Skin epidermis (tissue), 12 donors: ENCODE measurements around the gene COMMD3.
A peak's percentile ranks its signal among the peaks of the same experiment; 100 is the strongest.

Experiments
- H3K27ac ChIP-seq, 21 experiments: fragments of 200-600 bp; sonication (generic) in 11 of 21; one replicate each; pipeline ENCODE4 v1.5.0; 2020; ENCODE audit warnings: mild to moderate bottlenecking in 3 of 21, inconsistent platforms in 2 of 21, moderate library complexity in 2 of 21
- H3K4me3 ChIP-seq, 7 experiments: fragments of 200-600 bp; sonication (generic) in 2 of 7; one replicate each; pipeline ENCODE4 v1.5.0; 2020; ENCODE audit warnings: inconsistent platforms in 2 of 7, mild to moderate bottlenecking in 2 of 7, moderate library complexity in 1 of 7

The COMMD3 gene

GRCh38 chr10:22334414-22335172 is 18.4 kb downstream of the COMMD3 start:
- Histone ChIP-seq H3K4me3 (peak overlapping the region; percentile 28 to 46 (median 36)), H3K27ac (peak overlapping the region in 7 of 21 experiments; percentile 8 to 61 (median 18))

GRCh38 chr10:22335173-22335933 is 19.2 kb downstream of the COMMD3 start:
- Histone ChIP-seq H3K4me3 (peak overlapping the region; percentile 28 to 46 (median 36)), H3K27ac (peak overlapping the region in 9 of 21 experiments; percentile 4 to 61 (median 17))

DNA sequence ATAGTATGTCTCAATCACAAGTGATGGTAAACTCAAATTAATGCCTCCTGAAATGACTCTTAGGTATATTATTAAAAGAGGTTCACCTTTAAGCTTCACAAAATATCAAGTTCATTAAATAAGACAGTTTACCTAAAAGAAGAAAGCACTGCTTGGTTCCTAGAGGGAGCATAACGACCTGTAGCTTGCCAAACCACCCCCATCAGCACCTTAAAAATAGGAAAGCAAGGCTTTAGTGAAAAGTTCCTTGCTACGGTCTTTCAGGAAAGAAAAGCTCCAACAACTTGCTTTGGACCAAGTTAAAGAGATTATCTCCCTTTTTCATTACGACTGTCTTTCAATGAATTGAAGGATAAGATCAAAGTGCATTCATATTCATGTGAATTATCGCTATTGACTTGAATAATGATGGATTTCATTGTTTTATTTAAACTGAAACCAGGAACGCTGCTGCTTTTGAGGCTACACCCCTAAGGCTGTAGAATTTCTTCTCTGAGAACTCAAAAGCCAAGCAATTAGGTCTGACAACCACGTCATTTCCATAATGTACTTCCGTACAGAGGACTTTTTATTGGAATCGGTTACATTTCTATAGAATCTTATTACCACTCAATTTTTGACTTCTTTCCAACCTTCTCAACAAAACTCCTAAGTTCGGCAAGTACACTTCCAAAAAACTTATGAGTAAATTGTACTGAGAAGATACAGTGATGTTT is 22.2 kb downstream of the COMMD3 start:
- H3K4me3 ChIP-seq: no peak overlapping the region
- H3K27ac ChIP-seq: no peak overlapping the region

GRCh38 chr10:22338931-22339330 is 22.7 kb downstream of the COMMD3 start:
- Histone ChIP-seq H3K27ac (no peak overlapping the region), H3K4me3 (no peak overlapping the region)

DNA sequence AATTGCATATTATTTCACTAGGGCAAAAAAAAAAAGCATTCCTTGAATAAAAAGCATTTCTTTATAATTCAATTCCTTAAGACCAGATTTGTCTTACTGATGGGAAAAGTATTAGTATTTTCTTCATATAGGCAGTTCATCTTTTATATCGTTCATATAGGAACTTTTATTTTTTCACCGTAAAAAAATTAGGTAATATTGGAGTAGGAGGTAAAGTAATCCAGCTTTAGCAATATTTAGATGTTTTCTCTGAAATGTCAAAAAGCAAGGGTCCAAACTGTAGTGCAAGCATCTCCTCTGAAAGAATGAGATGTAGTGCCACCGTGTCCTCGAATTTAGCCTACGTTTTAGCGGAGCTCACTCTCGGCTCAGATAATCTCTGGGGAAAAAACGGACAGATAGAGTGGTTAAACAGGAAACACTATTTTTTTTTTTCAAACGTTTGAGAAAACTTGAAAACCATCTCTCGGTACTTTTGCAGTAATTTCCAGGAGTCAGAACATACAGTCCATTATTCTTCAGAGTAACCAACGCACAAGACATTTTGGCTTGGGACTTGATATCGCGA is 23.7 kb downstream of the COMMD3 start:
- Histone ChIP-seq H3K27ac (peak overlapping the region in 14 of 21 experiments; percentile 85 to 97 (median 90)), H3K4me3 (peak overlapping the region; percentile 49 to 89 (median 66))

DNA sequence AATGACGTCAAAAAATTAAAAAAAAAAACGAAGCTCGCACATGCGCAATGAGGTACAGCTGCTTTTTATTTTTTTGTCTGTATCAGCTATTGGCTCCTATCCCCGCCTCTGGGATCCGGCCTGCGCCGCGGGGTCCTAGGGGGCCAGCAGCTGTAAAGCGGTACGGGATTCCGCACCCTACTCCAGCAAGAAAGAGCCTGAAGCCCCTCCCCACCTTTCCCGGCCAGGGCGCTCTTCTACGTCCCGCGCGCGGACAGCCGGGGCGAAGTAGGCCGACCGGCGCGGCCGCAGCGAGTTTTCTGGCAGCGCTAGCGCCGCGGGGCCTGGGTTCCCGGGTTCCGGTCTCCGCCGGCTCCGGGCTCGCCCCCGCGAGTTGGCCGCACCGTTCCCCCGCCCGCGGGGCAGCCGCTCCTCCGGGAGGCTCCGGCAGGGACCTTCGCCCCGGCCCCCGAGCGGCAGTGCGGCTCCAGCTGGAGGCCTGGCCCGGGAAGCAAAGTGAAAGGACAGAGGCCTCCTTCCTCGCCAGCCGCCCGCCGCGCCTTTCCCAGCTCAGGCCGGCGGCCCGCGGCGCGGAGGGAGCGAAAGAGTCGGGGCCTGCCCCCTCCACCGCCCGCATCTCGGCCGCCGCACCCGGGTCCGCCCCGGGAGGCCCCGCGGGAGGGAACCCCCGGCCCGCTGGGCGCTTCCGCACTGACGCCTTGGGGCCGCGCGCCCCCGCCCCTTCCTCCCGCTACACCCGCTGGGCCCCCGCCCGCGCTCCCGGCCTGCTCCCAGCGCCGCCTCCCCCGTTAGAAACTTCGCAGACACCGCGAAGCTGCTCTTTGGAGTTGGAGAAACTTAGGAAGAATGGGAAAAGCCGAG is 24.4 kb downstream of the COMMD3 start:
- Histone ChIP-seq H3K4me3 (peak overlapping the region; percentile 49 to 89 (median 66)), H3K27ac (peak overlapping the region; percentile 70 to 97 (median 91))

DNA sequence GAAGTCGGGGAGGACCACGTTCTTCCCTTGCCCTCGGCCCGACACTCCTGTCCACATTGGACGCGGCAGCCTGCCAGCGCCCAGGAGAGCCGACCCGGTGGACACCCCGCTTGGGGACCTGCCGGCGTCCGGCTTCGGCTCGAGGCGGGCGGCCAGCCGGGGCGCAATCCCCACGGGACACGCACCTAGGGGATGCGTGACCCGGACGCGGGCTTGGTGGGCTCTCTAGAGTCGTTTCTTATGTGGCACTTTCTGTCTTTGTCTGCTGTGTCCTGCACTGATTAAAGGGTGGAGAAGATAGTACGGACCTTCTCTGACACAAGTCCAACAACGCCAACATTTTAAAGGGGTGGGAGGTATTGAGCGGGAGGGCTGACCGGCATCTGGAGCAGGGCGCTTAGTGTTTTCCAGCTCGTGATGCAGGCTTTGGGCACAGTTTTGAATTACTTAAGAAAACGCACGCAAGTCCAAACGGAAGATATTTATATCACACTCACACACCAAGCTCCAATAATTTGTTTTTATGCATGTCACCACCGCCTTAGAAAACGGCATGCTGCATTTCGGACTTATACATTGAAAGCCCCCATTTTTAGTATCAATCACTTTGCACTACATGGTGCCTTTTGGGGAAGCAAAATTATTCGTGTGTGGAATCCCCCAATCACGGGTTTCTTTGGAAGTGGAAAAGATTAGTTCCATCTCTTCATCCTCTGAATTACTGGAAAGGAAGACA is 25.2 kb downstream of the COMMD3 start:
- peak overlapping the region in 20 of 21 experiments; percentile 70 to 97 (median 90) for H3K27ac ChIP-seq
- H3K4me3 ChIP-seq: peak overlapping the region; percentile 49 to 89 (median 66)

- H3K4me3 ChIP-seq: no peak overlapping the region
Measured at GRCh38 chr10:22341926-22342196, 25.7 kb downstream of the COMMD3 start.

GRCh38 chr10:22342421-22342820 is 26.2 kb downstream of the COMMD3 start:
- H3K4me3 ChIP-seq: no peak overlapping the region
- no peak overlapping the region for H3K27ac ChIP-seq

More at GRCh38 chr10:22341926-22342196, 25.7 kb downstream of the COMMD3 start:
- H3K27ac ChIP-seq: no peak overlapping the region

GRCh38 chr10:22343731-22344130 is 27.5 kb downstream of the COMMD3 start:
- H3K27ac ChIP-seq: no peak overlapping the region
- H3K4me3 ChIP-seq: no peak overlapping the region

DNA sequence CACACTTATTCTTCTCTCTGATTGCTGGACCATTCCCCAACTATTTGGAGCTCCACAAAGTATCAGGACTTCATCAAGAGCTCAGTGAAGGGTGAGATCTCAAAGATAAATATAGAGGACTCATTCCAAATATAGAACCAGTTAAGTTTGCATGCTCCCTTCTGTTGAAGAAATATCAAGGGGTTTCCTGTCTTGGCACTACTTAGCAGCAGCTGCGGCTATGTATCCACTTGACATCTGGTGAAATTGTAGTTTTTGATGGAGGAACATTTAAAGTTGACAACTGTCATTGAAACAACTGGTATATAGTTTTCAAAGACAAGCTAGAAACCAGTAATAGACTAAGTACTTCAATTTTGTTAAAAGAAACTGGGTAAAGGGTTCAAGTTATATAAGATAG is 28.1 kb downstream of the COMMD3 start:
- no peak overlapping the region for H3K4me3 ChIP-seq

GRCh38 chr10:22344781-22345300 is 28.7 kb downstream of the COMMD3 start:
- H3K4me3 ChIP-seq: peak overlapping the region in 3 of 7 experiments; percentile 20 to 24 (median 24)

More for the DNA sequence above, 28.1 kb downstream of the COMMD3 start:
- no peak overlapping the region for H3K27ac ChIP-seq

GRCh38 chr10:22345301-22346095 is 29.3 kb downstream of the COMMD3 start, which contains the start of gene SPAG6:
Gene SPAG6, plus strand, starts transcription at chr10:22345496. Its CDS starts 116 bp downstream, at chr10:22345612.
- H3K27ac ChIP-seq: no peak within 1 kb of the TSS
- peak within 1 kb of the TSS in 4 of 7 experiments; percentile 9 to 24 (median 22) for H3K4me3 ChIP-seq

More at GRCh38 chr10:22344781-22345300, 28.7 kb downstream of the COMMD3 start:
- H3K27ac ChIP-seq: no peak overlapping the region

- H3K4me3 ChIP-seq: peak overlapping the region in 1 of 7 experiments; percentile 20
- H3K27ac ChIP-seq: no peak overlapping the region
Measured at GRCh38 chr10:22346096-22346661, 30.0 kb downstream of the COMMD3 start.

GRCh38 chr10:22349755-22350154 is 33.6 kb downstream of the COMMD3 start:
- Histone ChIP-seq H3K4me3 (no peak overlapping the region), H3K27ac (no peak overlapping the region)

- H3K27ac ChIP-seq: no peak overlapping the region
- no peak overlapping the region for H3K4me3 ChIP-seq
Measured at GRCh38 chr10:22351131-22351703, 35.0 kb downstream of the COMMD3 start.
